ENCODE measurements around the gene ZNF438.
"Not testable (repeated sequence)": the region's sequence is repeated elsewhere in the genome, so short reads cannot be mapped to it uniquely, and the experiment has no call there.

DNA sequence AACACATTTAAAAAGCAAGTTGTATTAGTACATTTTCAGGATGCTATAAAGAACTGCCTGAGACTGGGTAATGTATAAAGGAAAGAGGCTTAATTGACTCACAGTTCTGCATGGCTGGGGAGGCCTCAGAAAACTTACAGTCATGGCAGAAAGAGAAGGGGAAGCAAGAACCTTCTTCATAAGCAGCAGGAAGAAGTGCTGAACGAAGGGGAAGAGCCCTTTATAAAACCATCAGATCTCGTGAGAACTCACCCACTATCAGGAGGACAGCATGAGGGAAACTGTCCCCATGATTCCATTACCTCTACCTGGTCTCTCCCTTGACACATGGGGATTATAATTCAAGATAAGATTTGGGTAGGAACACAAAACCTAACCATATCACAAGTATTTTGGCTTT is 7.3 kb upstream of the ZNF438 start:
- TF ChIP-seq ZNF565 (CRISPR knock-in tag; conservative IDR thresholded peaks at IDR 0.05; ENCODE audit: low read depth); GLIS3 (CRISPR knock-in tag; IDR thresholded peaks at IDR 0.05): not testable (repeated sequence)

Data from SK-N-SH treated with all-trans-retinoic acid at 6 μM for 48 hours (cell line).